Measurements from ENCODE around the gene RNASE12. TPM values are rescaled to one million over a fixed set of nuclear protein-coding genes. Genes with fewer than 3 reads are reported as not detected.

Gene RNASE12
- total and polyA plus RNA-seq, 9 of the 15 experiments (the other 6 are each of a cell fraction or from before 2014, with no cell fraction given): 0.24 TPM; not detected in 8

DNA sequence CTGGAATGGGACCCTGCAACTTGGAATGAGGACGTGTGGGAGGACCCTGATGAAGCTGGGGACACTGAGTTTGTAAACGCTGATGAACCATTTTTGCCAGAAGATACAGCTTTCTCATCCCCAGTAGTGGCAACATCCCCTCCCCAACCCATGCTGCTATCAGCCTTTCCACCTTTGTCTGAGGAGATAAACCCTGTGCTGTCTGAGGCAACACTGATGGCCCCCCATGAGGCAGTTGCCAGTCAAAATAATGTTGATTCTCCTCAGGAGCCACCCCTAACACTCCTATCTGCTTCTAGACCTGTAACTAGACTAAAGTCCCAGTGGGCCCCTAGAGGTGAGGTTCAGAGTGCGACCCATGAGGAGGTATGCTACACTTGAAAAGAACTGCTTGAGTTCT is 22.8 kb downstream of the RNASE12 start (continued):
- TF ChIP-seq, protein P1, sequence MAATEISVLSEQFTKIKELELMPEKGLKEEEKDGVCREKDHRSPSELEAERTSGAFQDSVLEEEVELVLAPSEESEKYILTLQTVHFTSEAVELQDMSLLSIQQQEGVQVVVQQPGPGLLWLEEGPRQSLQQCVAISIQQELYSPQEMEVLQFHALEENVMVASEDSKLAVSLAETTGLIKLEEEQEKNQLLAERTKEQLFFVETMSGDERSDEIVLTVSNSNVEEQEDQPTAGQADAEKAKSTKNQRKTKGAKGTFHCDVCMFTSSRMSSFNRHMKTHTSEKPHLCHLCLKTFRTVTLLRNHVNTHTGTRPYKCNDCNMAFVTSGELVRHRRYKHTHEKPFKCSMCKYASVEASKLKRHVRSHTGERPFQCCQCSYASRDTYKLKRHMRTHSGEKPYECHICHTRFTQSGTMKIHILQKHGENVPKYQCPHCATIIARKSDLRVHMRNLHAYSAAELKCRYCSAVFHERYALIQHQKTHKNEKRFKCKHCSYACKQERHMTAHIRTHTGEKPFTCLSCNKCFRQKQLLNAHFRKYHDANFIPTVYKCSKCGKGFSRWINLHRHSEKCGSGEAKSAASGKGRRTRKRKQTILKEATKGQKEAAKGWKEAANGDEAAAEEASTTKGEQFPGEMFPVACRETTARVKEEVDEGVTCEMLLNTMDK (IDR thresholded peaks at IDR 0.05; ENCODE audit: borderline replicate concordance, insufficient read depth, low read depth, low read length, poor library complexity, severe bottlenecking): no peak
- TF ChIP-seq TFAM (CRISPR knock-in tag; conservative IDR thresholded peaks at IDR 0.05): no peak
- no peak for TF ChIP-seq ZNF239 (CRISPR knock-in tag; IDR thresholded peaks at IDR 0.05)
- TF ChIP-seq PURB (CRISPR knock-in tag; IDR thresholded peaks at IDR 0.05; ENCODE audit: low read depth): no peak
- TF ChIP-seq C11orf30 (IDR thresholded peaks at IDR 0.05; ENCODE audit: low read depth): peak; percentile 55
- no peak for TF ChIP-seq RB1 (IDR thresholded peaks at IDR 0.05; ENCODE audit: low read depth)
- TF ChIP-seq POLR2B (IDR thresholded peaks at IDR 0.05; ENCODE audit: low read depth, partially characterized antibody): no peak
- TF ChIP-seq RNF2 (IDR thresholded peaks at IDR 0.05): no peak; the same call in 1 of the 2 replicates
- TF ChIP-seq, protein P2, sequence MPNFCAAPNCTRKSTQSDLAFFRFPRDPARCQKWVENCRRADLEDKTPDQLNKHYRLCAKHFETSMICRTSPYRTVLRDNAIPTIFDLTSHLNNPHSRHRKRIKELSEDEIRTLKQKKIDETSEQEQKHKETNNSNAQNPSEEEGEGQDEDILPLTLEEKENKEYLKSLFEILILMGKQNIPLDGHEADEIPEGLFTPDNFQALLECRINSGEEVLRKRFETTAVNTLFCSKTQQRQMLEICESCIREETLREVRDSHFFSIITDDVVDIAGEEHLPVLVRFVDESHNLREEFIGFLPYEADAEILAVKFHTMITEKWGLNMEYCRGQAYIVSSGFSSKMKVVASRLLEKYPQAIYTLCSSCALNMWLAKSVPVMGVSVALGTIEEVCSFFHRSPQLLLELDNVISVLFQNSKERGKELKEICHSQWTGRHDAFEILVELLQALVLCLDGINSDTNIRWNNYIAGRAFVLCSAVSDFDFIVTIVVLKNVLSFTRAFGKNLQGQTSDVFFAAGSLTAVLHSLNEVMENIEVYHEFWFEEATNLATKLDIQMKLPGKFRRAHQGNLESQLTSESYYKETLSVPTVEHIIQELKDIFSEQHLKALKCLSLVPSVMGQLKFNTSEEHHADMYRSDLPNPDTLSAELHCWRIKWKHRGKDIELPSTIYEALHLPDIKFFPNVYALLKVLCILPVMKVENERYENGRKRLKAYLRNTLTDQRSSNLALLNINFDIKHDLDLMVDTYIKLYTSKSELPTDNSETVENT (CRISPR knock-in tag; IDR thresholded peaks at IDR 0.05): no peak
- peak; percentile 78 for TF ChIP-seq CBFA2T2 (conservative IDR thresholded peaks at IDR 0.05)
- no peak for TF ChIP-seq KDM5B (IDR thresholded peaks at IDR 0.05; ENCODE audit: insufficient replicate concordance, low read depth, low read length)
- no peak for TF ChIP-seq KDM2B (CRISPR knock-in tag; IDR thresholded peaks at IDR 0.05)
- TF ChIP-seq LEF1 (IDR thresholded peaks at IDR 0.05): no peak
- TF ChIP-seq CTBP1 (IDR thresholded peaks at IDR 0.05; ENCODE audit: borderline replicate concordance): peak; percentile 79
- TF ChIP-seq CHD4 (IDR thresholded peaks at IDR 0.05; ENCODE audit: insufficient read depth, insufficient replicate concordance, low read depth, low read length, poor library complexity, severe bottlenecking): no peak
- no peak for TF ChIP-seq FOXJ2 (tag; IDR thresholded peaks at IDR 0.05)
- TF ChIP-seq MAZ (CRISPR knock-in tag; conservative IDR thresholded peaks at IDR 0.05 in 1 of 2, IDR thresholded peaks at IDR 0.05 in 1 of 2): no peak
- no peak for TF ChIP-seq MIER1 (IDR thresholded peaks at IDR 0.05; ENCODE audit: low read depth)
- TF ChIP-seq, protein P3, sequence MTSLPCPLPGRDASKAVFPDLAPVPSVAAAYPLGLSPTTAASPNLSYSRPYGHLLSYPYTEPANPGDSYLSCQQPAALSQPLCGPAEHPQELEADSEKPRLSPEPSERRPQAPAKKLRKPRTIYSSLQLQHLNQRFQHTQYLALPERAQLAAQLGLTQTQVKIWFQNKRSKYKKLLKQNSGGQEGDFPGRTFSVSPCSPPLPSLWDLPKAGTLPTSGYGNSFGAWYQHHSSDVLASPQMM (CRISPR knock-in tag; IDR thresholded peaks at IDR 0.05): no peak
- no peak for TF ChIP-seq CREB1 (IDR thresholded peaks at IDR 0.05)
- TF ChIP-seq CREB1 (CRISPR knock-in tag; IDR thresholded peaks at IDR 0.05): no peak
- TF ChIP-seq, protein P4, sequence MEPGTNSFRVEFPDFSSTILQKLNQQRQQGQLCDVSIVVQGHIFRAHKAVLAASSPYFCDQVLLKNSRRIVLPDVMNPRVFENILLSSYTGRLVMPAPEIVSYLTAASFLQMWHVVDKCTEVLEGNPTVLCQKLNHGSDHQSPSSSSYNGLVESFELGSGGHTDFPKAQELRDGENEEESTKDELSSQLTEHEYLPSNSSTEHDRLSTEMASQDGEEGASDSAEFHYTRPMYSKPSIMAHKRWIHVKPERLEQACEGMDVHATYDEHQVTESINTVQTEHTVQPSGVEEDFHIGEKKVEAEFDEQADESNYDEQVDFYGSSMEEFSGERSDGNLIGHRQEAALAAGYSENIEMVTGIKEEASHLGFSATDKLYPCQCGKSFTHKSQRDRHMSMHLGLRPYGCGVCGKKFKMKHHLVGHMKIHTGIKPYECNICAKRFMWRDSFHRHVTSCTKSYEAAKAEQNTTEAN (CRISPR knock-in tag; IDR thresholded peaks at IDR 0.05): no peak
- TF ChIP-seq, protein P5, sequence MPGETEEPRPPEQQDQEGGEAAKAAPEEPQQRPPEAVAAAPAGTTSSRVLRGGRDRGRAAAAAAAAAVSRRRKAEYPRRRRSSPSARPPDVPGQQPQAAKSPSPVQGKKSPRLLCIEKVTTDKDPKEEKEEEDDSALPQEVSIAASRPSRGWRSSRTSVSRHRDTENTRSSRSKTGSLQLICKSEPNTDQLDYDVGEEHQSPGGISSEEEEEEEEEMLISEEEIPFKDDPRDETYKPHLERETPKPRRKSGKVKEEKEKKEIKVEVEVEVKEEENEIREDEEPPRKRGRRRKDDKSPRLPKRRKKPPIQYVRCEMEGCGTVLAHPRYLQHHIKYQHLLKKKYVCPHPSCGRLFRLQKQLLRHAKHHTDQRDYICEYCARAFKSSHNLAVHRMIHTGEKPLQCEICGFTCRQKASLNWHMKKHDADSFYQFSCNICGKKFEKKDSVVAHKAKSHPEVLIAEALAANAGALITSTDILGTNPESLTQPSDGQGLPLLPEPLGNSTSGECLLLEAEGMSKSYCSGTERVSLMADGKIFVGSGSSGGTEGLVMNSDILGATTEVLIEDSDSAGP (CRISPR knock-in tag; IDR thresholded peaks at IDR 0.05): no peak

Measured in K562 (cell line).